PC-9 (cell line): Measurements from ENCODE around the gene COL23A1. TPM values are rescaled to one million over a fixed set of nuclear protein-coding genes. Genes with fewer than 3 reads are reported as not detected.

ENCODE experiments used
- BruUV-seq: library from RNA; stranded (reverse); fragments of 400-500 nt; replicated peaks from 2 replicates; lab custom pipeline; 2021; lab: Mats Ljungman, UMichigan
- CTCF ChIA-PET: fragments of 300-600 bp; sonication (Branson Sonifier 250); formaldehyde crosslinking; loops from one replicate; lab custom pipeline; 2022; ENCODE audit warnings: antibody characterized with exemption; lab: Charles Lee
- POLR2A ChIA-PET: fragments of 300-600 bp; sonication (Branson Sonifier 250); formaldehyde crosslinking; loops from one replicate; lab custom pipeline; 2022; ENCODE audit warnings: antibody characterized with exemption; ENCODE audit not compliant: unreplicated experiment; lab: Charles Lee
- DNase-seq, 2 experiments: peaks; one replicate each; pipeline versions ENCODE4 v3.0.0 to v3.0.0-alpha.2; 2015 to 2022; ENCODE audit warnings: mixed read lengths in 1 of 2
- H2AFZ ChIP-seq: fragments of 200-600 bp; sonication (generic); 2 replicates; pipeline ENCODE4 v1.8.1; 2017; ENCODE audit warnings: antibody characterized with exemption
- H3F3A ChIP-seq: fragments of 200-600 bp; sonication (generic); 2 replicates; pipeline ENCODE4 v1.8.1; 2017; ENCODE audit warnings: antibody characterized with exemption, mild to moderate bottlenecking, low read depth; ENCODE audit not compliant: insufficient read depth
- H3K27ac ChIP-seq: fragments of 200-600 bp; sonication (generic); 2 replicates; pipeline ENCODE4 v1.6.1; 2016; ENCODE audit warnings: mixed run types
- H3K27me3 ChIP-seq: fragments of 200-600 bp; sonication (generic); 2 replicates; pipeline ENCODE4 v1.6.1; 2016; ENCODE audit warnings: low read depth, mixed run types; ENCODE audit not compliant: insufficient read depth
- H3K36me3 ChIP-seq: fragments of 200-600 bp; sonication (generic); 2 replicates; pipeline ENCODE4 v1.6.1; 2016; ENCODE audit warnings: low read depth, mixed run types
- H3K4me1 ChIP-seq: fragments of 200-600 bp; sonication (generic); replicated peaks from 2 replicates; pipeline ENCODE4 v1.6.1; 2016; ENCODE audit warnings: mixed run types; ENCODE audit not compliant: insufficient read depth
- H3K4me2 ChIP-seq: fragments of 200-600 bp; sonication (generic); 2 replicates; pipeline ENCODE4 v1.6.1; 2017; ENCODE audit warnings: mixed run types
- H3K4me3 ChIP-seq: fragments of 200-600 bp; sonication (generic); 2 replicates; pipeline ENCODE4 v1.6.1; 2016; ENCODE audit warnings: mixed run types
- H3K79me2 ChIP-seq: fragments of 200-600 bp; sonication (generic); 2 replicates; pipeline ENCODE4 v1.6.1; 2017; ENCODE audit warnings: low read depth, mixed run types
- H3K9me2 ChIP-seq: fragments of 200-600 bp; sonication (generic); 2 replicates; pipeline ENCODE4 v1.8.1; 2017; ENCODE audit warnings: mild to moderate bottlenecking; ENCODE audit not compliant: insufficient read depth
- H3K9me3 ChIP-seq: fragments of 200-600 bp; sonication (generic); 2 replicates; pipeline ENCODE4 v1.8.1; 2016; ENCODE audit warnings: low read depth; ENCODE audit not compliant: insufficient read depth
- H4K20me1 ChIP-seq: fragments of 200-600 bp; sonication (generic); 2 replicates; pipeline ENCODE4 v1.8.1; 2017; ENCODE audit not compliant: insufficient read depth
- CTCF ChIP-seq: fragments of 200-600 bp; sonication (generic); conservative IDR thresholded peaks from 2 replicates; pipeline ENCODE4 v1.6.1; 2017; ENCODE audit warnings: mixed run types, antibody characterized with exemption, mild to moderate bottlenecking, moderate library complexity
- EZH2 ChIP-seq: fragments of 200-600 bp; sonication (generic); IDR thresholded peaks from 2 replicates; pipeline ENCODE4 v1.8.0; 2017; ENCODE audit warnings: antibody characterized with exemption, low read depth
- intact Hi-C: fragments of 100-400 bp; cut with micrococcal nuclease; formaldehyde crosslinking; loops from one replicate; pipeline ENCODE4 v1.10.0; 2022; ENCODE audit not compliant: unreplicated experiment
- total RNA-seq: library from RNA; stranded (reverse); gene quantifications from 2 replicates; pipeline ENCODE4 v1.2.3, GENCODE V29; 2021

Gene COL23A1
- total RNA-seq, 1 experiment from 2014 or later: not detected

- H2AFZ ChIP-seq: no peak overlapping the region
- H3K27me3 ChIP-seq: peaks cover 98% of the 10 kb centered on the region
- no TSS peak for BruUV-seq
- H3K79me2 ChIP-seq: no peaks in the 10 kb centered on the region
- H3K36me3 ChIP-seq: no peaks in the 10 kb centered on the region
- no peak overlapping the region for H3K4me2 ChIP-seq
- CTCF ChIA-PET: no interaction called here
- no peak for DNase-seq
- no peaks in the 10 kb centered on the region for H3K9me2 ChIP-seq
- POLR2A ChIA-PET: no interaction called here
- no peak overlapping the region for H3K4me3 ChIP-seq
- intact Hi-C loops: no loop called here
- no peaks in the 10 kb centered on the region for H4K20me1 ChIP-seq
- no peaks in the 10 kb centered on the region for H3F3A ChIP-seq
- TF ChIP-seq CTCF: no peak
- no peak for TF ChIP-seq EZH2
- H3K27ac ChIP-seq: no peak overlapping the region
- H3K9me3 ChIP-seq: no peaks in the 10 kb centered on the region
- H3K4me1 ChIP-seq: no peaks in the 10 kb centered on the region
These were observed 221.4 kb downstream of the COL23A1 start for GRCh38 chr5:178368716-178369300.

DNA sequence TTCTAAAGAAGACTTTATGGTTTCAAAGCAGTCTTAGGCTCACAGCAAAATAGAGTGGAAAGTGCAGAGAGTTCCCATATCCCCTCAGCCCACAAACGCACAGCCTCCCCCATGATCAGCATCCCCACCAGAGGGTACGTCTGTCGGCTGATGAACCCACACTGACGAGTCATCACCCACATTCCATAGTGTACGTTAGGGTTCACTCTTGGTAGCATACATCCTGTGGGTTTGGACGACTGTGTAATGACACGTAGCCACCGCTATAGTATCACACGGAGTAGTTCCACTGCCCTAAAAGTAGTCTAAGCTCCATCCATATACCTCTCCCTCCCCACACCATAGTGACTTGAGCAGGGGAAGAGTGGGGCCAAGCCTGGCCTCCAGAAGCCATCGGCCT, 221.9 kb downstream of the COL23A1 start:
- DNase-seq: no peak
- Histone ChIP-seq H3K4me3 (no peak overlapping the region), H2AFZ (no peak overlapping the region), H3F3A (no peaks in the 10 kb centered on the region), H4K20me1 (no peaks in the 10 kb centered on the region), H3K27ac (no peak overlapping the region), H3K9me3 (no peaks in the 10 kb centered on the region), H3K36me3 (no peaks in the 10 kb centered on the region), H3K79me2 (no peaks in the 10 kb centered on the region), H3K27me3 (peaks cover 98% of the 10 kb centered on the region), H3K4me2 (no peak overlapping the region), H3K9me2 (no peaks in the 10 kb centered on the region), H3K4me1 (no peaks in the 10 kb centered on the region)
- TF ChIP-seq CTCF: no peak
- no peak for TF ChIP-seq EZH2
- POLR2A ChIA-PET: no interaction called here
- intact Hi-C loops: no loop called here
- CTCF ChIA-PET: no interaction called here
- BruUV-seq: no TSS peak

DNA sequence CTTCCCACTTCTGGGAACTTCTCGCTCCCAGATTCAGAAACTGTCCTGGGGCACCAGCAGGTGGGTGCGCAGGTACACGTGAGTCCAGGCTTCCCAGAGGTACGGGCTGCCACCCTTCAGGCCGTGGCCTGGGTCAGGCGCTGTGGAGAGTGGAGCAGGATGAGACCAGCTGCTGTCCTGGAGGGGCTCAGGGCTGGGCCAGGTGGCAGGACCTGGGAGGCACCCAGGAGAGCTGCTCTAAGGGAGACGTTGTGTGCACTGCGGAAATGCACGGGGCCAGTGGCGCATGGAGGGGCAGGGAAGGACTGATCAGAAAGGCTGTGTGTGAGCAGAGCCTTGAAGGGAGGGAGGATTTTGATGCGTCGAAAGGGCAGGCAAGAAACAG, 222.5 kb downstream of the COL23A1 start:
- no peaks in the 10 kb centered on the region for H3K79me2 ChIP-seq
- no peaks in the 10 kb centered on the region for H3F3A ChIP-seq
- no peaks in the 10 kb centered on the region for H3K9me2 ChIP-seq
- H3K9me3 ChIP-seq: no peaks in the 10 kb centered on the region
- TF ChIP-seq CTCF: no peak
- BruUV-seq: no TSS peak
- H3K27ac ChIP-seq: no peak overlapping the region
- no peaks in the 10 kb centered on the region for H3K4me1 ChIP-seq
- no peak overlapping the region for H2AFZ ChIP-seq
- no peak overlapping the region for H3K4me2 ChIP-seq
- no peak for DNase-seq
- no peaks in the 10 kb centered on the region for H3K36me3 ChIP-seq
- ChIA-PET CTCF (no interaction called here), POLR2A (no interaction called here)
- H4K20me1 ChIP-seq: no peaks in the 10 kb centered on the region
- peaks cover 97% of the 10 kb centered on the region for H3K27me3 ChIP-seq
- no peak overlapping the region for H3K4me3 ChIP-seq
- intact Hi-C loops: no loop called here
